Keratinocyte (primary cell): ENCODE measurements around the gene NTN5. TPM values are rescaled to one million over a fixed set of nuclear protein-coding genes. Genes with fewer than 3 reads are reported as not detected.
A peak's percentile ranks its signal among the peaks of the same experiment; 100 is the strongest.

ENCODE experiments used
- DNase-seq: peaks from one replicate; pipeline ENCODE4 v3.0.0-alpha.2; 2011; ENCODE audit warnings: low read depth, missing footprints, low spot score
- FAIRE-seq: peaks from 2 replicates; lab custom pipeline; 2011; peaks lifted over from hg19 to GRCh38; lab: Jason Lieb, UNC
- H2AFZ ChIP-seq: 2 replicates; pipeline ENCODE4 v1.6.0; 2012; ENCODE audit warnings: low read length, control low read depth, inconsistent platforms; ENCODE audit not compliant: control insufficient read depth
- H3K27ac ChIP-seq: 2 replicates; pipeline ENCODE4 v1.5.1; 2011; ENCODE audit warnings: low read length; ENCODE audit not compliant: control insufficient read depth, insufficient read depth
- H3K27me3 ChIP-seq: 3 replicates; pipeline ENCODE4 v1.6.0; 2011; ENCODE audit warnings: low read length; ENCODE audit not compliant: control insufficient read depth, insufficient read depth; ENCODE audit errors: extremely low read depth
- H3K36me3 ChIP-seq, 2 experiments: 2 replicates in 1 of 2; 3 replicates in 1 of 2; pipeline ENCODE4 v1.5.1; 2011; ENCODE audit warnings: low read length in 2 of 2, mild to moderate bottlenecking in 1 of 2; ENCODE audit not compliant: control insufficient read depth in 2 of 2, insufficient read depth in 2 of 2; ENCODE audit errors: extremely low read depth in 1 of 2
- H3K4me1 ChIP-seq: 3 replicates; pipeline ENCODE4 v1.5.1; 2011; ENCODE audit warnings: low read length; ENCODE audit not compliant: control insufficient read depth, insufficient read depth; ENCODE audit errors: extremely low read depth
- H3K4me2 ChIP-seq: 3 replicates; pipeline ENCODE4 v1.6.0; 2011; ENCODE audit warnings: low read depth, low read length; ENCODE audit not compliant: control insufficient read depth, insufficient read depth; ENCODE audit errors: extremely low read depth
- H3K4me3 ChIP-seq, 3 experiments: fragments of 200-600 bp in 1 of 3; sonication (generic) in 1 of 3; 2 replicates in 2 of 3; 3 replicates in 1 of 3; pipeline ENCODE4 v1.5.1; 2011 to 2016; ENCODE audit warnings: low read length in 3 of 3, mild to moderate bottlenecking in 3 of 3, control low read depth in 2 of 3, inconsistent platforms in 1 of 3, low read depth in 1 of 3, mixed read lengths in 1 of 3, mixed run types in 1 of 3, moderate library complexity in 1 of 3; ENCODE audit not compliant: control insufficient read depth in 2 of 3, insufficient read depth in 2 of 3; ENCODE audit errors: extremely low read depth in 1 of 3
- H3K79me2 ChIP-seq: 2 replicates; pipeline ENCODE4 v1.6.0; 2012; ENCODE audit warnings: low read length; ENCODE audit not compliant: control insufficient read depth, insufficient read depth
- H3K9ac ChIP-seq: 3 replicates; pipeline ENCODE4 v1.6.0; 2011; ENCODE audit warnings: low read length; ENCODE audit not compliant: control insufficient read depth, insufficient read depth; ENCODE audit errors: extremely low read depth
- H3K9me1 ChIP-seq: 3 replicates; pipeline ENCODE4 v1.6.0; 2011; ENCODE audit warnings: low read length; ENCODE audit not compliant: control insufficient read depth, insufficient read depth; ENCODE audit errors: extremely low read depth
- H3K9me3 ChIP-seq: 2 replicates; pipeline ENCODE4 v1.5.1; 2012; ENCODE audit warnings: low read depth, low read length; ENCODE audit not compliant: control insufficient read depth
- H4K20me1 ChIP-seq: 3 replicates; pipeline ENCODE4 v1.6.0; 2011; ENCODE audit warnings: low read length; ENCODE audit not compliant: control insufficient read depth, insufficient read depth; ENCODE audit errors: extremely low read depth
- EZH2 ChIP-seq: IDR thresholded peaks from one replicate; pipeline ENCODE4 v1.6.1; 2012; ENCODE audit warnings: inconsistent platforms, mild to moderate bottlenecking, low read length, moderate library complexity
- dilution Hi-C: fragments of 300-500 bp; cut with MboI; formaldehyde crosslinking; loops from one replicate; pipeline ENCODE4 v1.7.0; 2020; ENCODE audit warnings: low sequenced_read_pairs; ENCODE audit not compliant: extremely low pct_ligation_motif_present
- polyA plus RNA-seq, 5 experiments: library from polyadenylated mRNA; depleted of rRNA in 3 of 5; stranded (reverse) in 3 of 5; stranded (forward) in 1 of 5; unstranded in 1 of 5; fragments of >200 nt; gene quantifications; 1 replicate in 1 of 5; 2 replicates in 3 of 5; 3 replicates in 1 of 5; pipeline versions ENCODE4 v1.2.1 to v1.2.3, GENCODE V29; 2011 to 2012; ENCODE audit warnings: missing spikeins in 2 of 5, low read depth in 1 of 5, low replicate concordance in 1 of 5
- TF ChIP-seq, protein P1 (sequence below), 3 experiments: IDR thresholded peaks in 1 of 3; conservative IDR thresholded peaks in 1 of 3; optimal IDR thresholded peaks in 1 of 3; 2 replicates in 2 of 3; 3 replicates in 1 of 3; pipeline versions ENCODE3 to v1.5.1; 2011; ENCODE audit warnings: low read length in 3 of 3, mild to moderate bottlenecking in 3 of 3, moderate library complexity in 2 of 3, control low read depth in 1 of 3, inconsistent platforms in 1 of 3; ENCODE audit not compliant: insufficient read depth in 2 of 3; ENCODE audit errors: extremely low read depth in 1 of 3

The NTN5 gene
- polyA plus RNA-seq, 1 donor (not counting 4 experiments of a cell fraction or from before 2014, with no cell fraction given), result 0.07 TPM

- DNase-seq (no peak), FAIRE-seq (no peak)
- peak overlapping the region; percentile 79 to 91 (median 87) for H3K4me3 ChIP-seq
- H2AFZ ChIP-seq, result no peak overlapping the region
- H3K4me1 ChIP-seq, result peaks cover 40% of the 10 kb centered on the region
- no peaks in the 10 kb centered on the region for H3K27me3 ChIP-seq
- H3K36me3 ChIP-seq, result peaks cover 20 to 36% of the 10 kb centered on the region in 2 experiments
- H3K27ac ChIP-seq, result no peak overlapping the region
- peaks cover 32% of the 10 kb centered on the region for H4K20me1 ChIP-seq
- H3K9me1 ChIP-seq, result peaks cover 5% of the 10 kb centered on the region
- peak overlapping the region; percentile 95 for H3K4me2 ChIP-seq
- H3K9me3 ChIP-seq, result no peaks in the 10 kb centered on the region
- peaks cover 39% of the 10 kb centered on the region for H3K79me2 ChIP-seq
- no peak for TF ChIP-seq EZH2
- dilution Hi-C loops, result no loop called here
- peak overlapping the region; percentile 98 for H3K9ac ChIP-seq
These were observed 56.2 kb downstream of the NTN5 start for GRCh38 chr19:48616491-48617056.

GRCh38 chr19:48616041-48616436 is 56.8 kb downstream of the NTN5 start:
- dilution Hi-C loops, result no loop called here
- H3K9ac ChIP-seq, result peak overlapping the region; percentile 98
- H3K79me2 ChIP-seq, result peaks cover 39% of the 10 kb centered on the region
- no peaks in the 10 kb centered on the region for H3K9me3 ChIP-seq
- no peak overlapping the region for H3K27ac ChIP-seq
- no peak for TF ChIP-seq EZH2
- TF ChIP-seq, protein P1, sequence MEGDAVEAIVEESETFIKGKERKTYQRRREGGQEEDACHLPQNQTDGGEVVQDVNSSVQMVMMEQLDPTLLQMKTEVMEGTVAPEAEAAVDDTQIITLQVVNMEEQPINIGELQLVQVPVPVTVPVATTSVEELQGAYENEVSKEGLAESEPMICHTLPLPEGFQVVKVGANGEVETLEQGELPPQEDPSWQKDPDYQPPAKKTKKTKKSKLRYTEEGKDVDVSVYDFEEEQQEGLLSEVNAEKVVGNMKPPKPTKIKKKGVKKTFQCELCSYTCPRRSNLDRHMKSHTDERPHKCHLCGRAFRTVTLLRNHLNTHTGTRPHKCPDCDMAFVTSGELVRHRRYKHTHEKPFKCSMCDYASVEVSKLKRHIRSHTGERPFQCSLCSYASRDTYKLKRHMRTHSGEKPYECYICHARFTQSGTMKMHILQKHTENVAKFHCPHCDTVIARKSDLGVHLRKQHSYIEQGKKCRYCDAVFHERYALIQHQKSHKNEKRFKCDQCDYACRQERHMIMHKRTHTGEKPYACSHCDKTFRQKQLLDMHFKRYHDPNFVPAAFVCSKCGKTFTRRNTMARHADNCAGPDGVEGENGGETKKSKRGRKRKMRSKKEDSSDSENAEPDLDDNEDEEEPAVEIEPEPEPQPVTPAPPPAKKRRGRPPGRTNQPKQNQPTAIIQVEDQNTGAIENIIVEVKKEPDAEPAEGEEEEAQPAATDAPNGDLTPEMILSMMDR (optimal IDR thresholded peaks at IDR 0.05 in 1 of 3, IDR thresholded peaks at IDR 0.05 in 1 of 3, conservative IDR thresholded peaks at IDR 0.05 in 1 of 3; ENCODE audit: extremely low read depth in 1 of 3, insufficient read depth in 2 of 3, low read length in 3 of 3), result no peak
- peaks cover 5% of the 10 kb centered on the region for H3K9me1 ChIP-seq
- peaks cover 40% of the 10 kb centered on the region for H3K4me1 ChIP-seq
- peak overlapping the region; percentile 95 for H3K4me2 ChIP-seq
- no peak overlapping the region for H2AFZ ChIP-seq
- H4K20me1 ChIP-seq, result peaks cover 32% of the 10 kb centered on the region
- H3K4me3 ChIP-seq, result peak overlapping the region in 1 of 3 experiments; percentile 19
- H3K36me3 ChIP-seq, result peaks cover 20 to 36% of the 10 kb centered on the region in 2 experiments
- no peak for DNase-seq
- no peak for FAIRE-seq
- H3K27me3 ChIP-seq, result no peaks in the 10 kb centered on the region
